Kidney (tissue), 14 donors: Measurements from ENCODE around the gene ZNF620. TPM values are rescaled to one million over a fixed set of nuclear protein-coding genes. Genes with fewer than 3 reads are reported as not detected.
"Not testable (repeated sequence)": the region's sequence is repeated elsewhere in the genome, so short reads cannot be mapped to it uniquely, and the experiment has no call there.

Experiments used
- DNase-seq, 5 donors: peaks; one replicate each; pipeline ENCODE4 v3.0.0-alpha.2; 2013 to 2020
- FAIRE-seq: peaks from 2 replicates; lab custom pipeline; 2012; peaks lifted over from hg19 to GRCh38; lab: Jason Lieb, UNC
- H3K27ac ChIP-seq, 2 donors: one replicate each; pipeline ENCODE4 v1.7.0; 2013; ENCODE audit warnings: low read depth in 2 of 2, low read length in 2 of 2, inconsistent platforms in 1 of 2
- H3K27me3 ChIP-seq: one replicate; pipeline ENCODE4 v1.7.1; 2013; ENCODE audit warnings: low read length, inconsistent platforms; ENCODE audit not compliant: control insufficient read depth, insufficient read depth
- H3K36me3 ChIP-seq, 3 donors: one replicate each; pipeline versions ENCODE4 v1.7.0 to v1.7.1; 2013; ENCODE audit warnings: low read length in 3 of 3, control low read depth in 1 of 3, inconsistent platforms in 1 of 3; ENCODE audit not compliant: insufficient read depth in 3 of 3, control insufficient read depth in 2 of 3
- H3K4me1 ChIP-seq, 3 donors: one replicate each; pipeline versions ENCODE4 v1.7.0 to v1.7.1; 2013; ENCODE audit warnings: low read length in 3 of 3, inconsistent platforms in 1 of 3, low read depth in 1 of 3; ENCODE audit not compliant: control insufficient read depth in 2 of 3, insufficient read depth in 2 of 3
- H3K4me3 ChIP-seq, 3 donors: one replicate each; pipeline versions ENCODE4 v1.7.0 to v1.8.1; 2013; ENCODE audit warnings: low read length in 3 of 3, control low read depth in 1 of 3, inconsistent platforms in 1 of 3
- H3K9ac ChIP-seq, 3 donors: one replicate each; pipeline versions ENCODE4 v1.7.0 to v1.7.1; 2013; ENCODE audit warnings: low read length in 3 of 3, control low read depth in 1 of 3, inconsistent platforms in 1 of 3
- H3K9me3 ChIP-seq, 3 donors: one replicate each; pipeline versions ENCODE4 v1.7.0 to v1.7.1; 2013; ENCODE audit warnings: low read length in 3 of 3, control low read depth in 1 of 3, inconsistent platforms in 1 of 3; ENCODE audit not compliant: control insufficient read depth in 2 of 3, insufficient read depth in 1 of 3
- CTCF ChIP-seq: IDR thresholded peaks from 3 replicates; pipeline ENCODE4 v1.5.1; 2012; ENCODE audit warnings: mild to moderate bottlenecking, moderate library complexity, borderline replicate concordance; ENCODE audit not compliant: insufficient read depth; ENCODE audit errors: extremely low read depth
- intact Hi-C: fragments of 100-400 bp; cut with DNase I; formaldehyde crosslinking; loops from one replicate; pipeline ENCODE4 v1.11.1; 2022
- polyA plus RNA-seq: library from polyadenylated mRNA; stranded (reverse); fragments of 350-450 nt; fragmentation: Illumina TruSeq; extraction: RNeasy Lipid Tissue Mini Kit (QIAGEN cat#74804); gene quantifications from one replicate; pipeline ENCODE4 v1.2.3, GENCODE V29; 2014; ENCODE audit warnings: low read depth, low replicate concordance; ENCODE audit not compliant: insufficient read depth
- total RNA-seq: library from RNA; stranded (reverse); fragmentation: NEBNext Ultra II Directional; extraction: Animal tissue kit (Norgen Biotek cat#: 25700); gene quantifications from one replicate; pipeline ENCODE4 v1.2.1, GENCODE V29; 2021
- donor health status: control.
- donor health status: control.
- donor health status: control.
- donor health status: control.
- donor health status: control.
- donor health status: DM: yes; HTN: yes; CAD: no.
- donor health status: Normal renal cell carcinoma (clear cell type).

ZNF620 gene
- total and polyA plus RNA-seq, 2 donors from 2014 or later: 2.8 to 6.9 TPM

GRCh38 chr3:40456940-40457823, 48.7 kb upstream of the ZNF620 start, which contains the start of gene RPL14:
TSS of gene RPL14 (plus strand) at chr3:40457339. CDS start at chr3:40457472, 133 bp downstream.
- no peak for TF ChIP-seq CTCF
- intact Hi-C loops: no loop called here
- Histone ChIP-seq H3K27me3 (no peaks in the 10 kb centered on the region), H3K9me3 (no peaks in the 10 kb centered on the region), H3K36me3 (peaks cover 3 to 25% (median 7%) of the 10 kb centered on the region in 3 donors), H3K27ac (peak within 1 kb of the TSS; percentile 87 to 91), H3K4me3 (peak within 1 kb of the TSS; percentile 74 to 99 (median 75)), H3K9ac (peak within 1 kb of the TSS; percentile 73 to 98 (median 93)), H3K4me1 (peaks cover 11 to 12% (median 12%) of the 10 kb centered on the region in 3 donors)
- FAIRE-seq: no peak
- DNase-seq: peak; percentile 96 to 99 (median 98)

- Histone ChIP-seq H3K9me3 (no peaks in the 10 kb centered on the region), H3K9ac (peak overlapping the region in 2 of 3 donors; percentile 63 to 73), H3K4me3 (peak overlapping the region in 2 of 3 donors; percentile 74 to 75), H3K36me3 (peaks cover 7 to 29% (median 7%) of the 10 kb centered on the region in 3 donors), H3K27ac (no peak overlapping the region), H3K4me1 (peaks cover 8 to 11% (median 10%) of the 10 kb centered on the region in 3 donors), H3K27me3 (no peaks in the 10 kb centered on the region)
- DNase-seq (no peak), FAIRE-seq (no peak)
- TF ChIP-seq CTCF: no peak
- intact Hi-C loops: no loop called here
Observed at GRCh38 chr3:40458473-40458872, 47.4 kb upstream of the ZNF620 start.

GRCh38 chr3:40460481-40460880, 45.4 kb upstream of the ZNF620 start:
- H3K27ac ChIP-seq, FAIRE-seq, H3K9me3 ChIP-seq, intact Hi-C loops, DNase-seq, H3K9ac ChIP-seq, H3K4me3 ChIP-seq, H3K27me3 ChIP-seq: not testable (repeated sequence)
- Histone ChIP-seq H3K36me3 (peaks cover 9 to 44% (median 17%) of the 10 kb centered on the region in 3 donors), H3K4me1 (peaks cover 8 to 10% (median 8%) of the 10 kb centered on the region in 3 donors)

- Histone ChIP-seq H3K9ac (no peak overlapping the region), H3K36me3 (peaks cover 9 to 44% (median 17%) of the 10 kb centered on the region in 3 donors), H3K27ac (no peak overlapping the region), H3K27me3 (no peaks in the 10 kb centered on the region), H3K4me1 (peaks cover 8 to 10% (median 8%) of the 10 kb centered on the region in 3 donors), H3K4me3 (no peak overlapping the region), H3K9me3 (no peaks in the 10 kb centered on the region)
- TF ChIP-seq CTCF: no peak
- DNase-seq: no peak
- no peak for FAIRE-seq
- intact Hi-C loops: no loop called here
Observed at GRCh38 chr3:40461161-40461560, 44.7 kb upstream of the ZNF620 start.

- H3K27ac ChIP-seq, H3K27me3 ChIP-seq, intact Hi-C loops, FAIRE-seq, H3K4me1 ChIP-seq, H3K9ac ChIP-seq, H3K9me3 ChIP-seq, DNase-seq, H3K4me3 ChIP-seq: not testable (repeated sequence)
- H3K36me3 ChIP-seq: peaks cover 9 to 44% (median 21%) of the 10 kb centered on the region in 3 donors
Observed at GRCh38 chr3:40462838-40463237, 43.0 kb upstream of the ZNF620 start.
